Endothelial cell of umbilical vein (primary cell): ENCODE results near the gene SLC22A15. TPM values are rescaled to one million over a fixed set of nuclear protein-coding genes. Genes with fewer than 3 reads are reported as not detected.

Experiments used
- BruUV-seq: library from RNA; stranded (reverse); fragments of 400-500 nt; replicated peaks from 2 replicates; lab custom pipeline; 2021; lab: Mats Ljungman, UMichigan
- CTCF ChIA-PET: fragments of 300-600, 350-600 bp; sonication (Branson Sonifier 250); formaldehyde crosslinking; loops from one replicate; lab custom pipeline; 2021; ENCODE audit warnings: antibody characterized with exemption, inconsistent platforms; lab: Charles Lee
- POLR2A ChIA-PET: fragments of 300-600, 350-600 bp; sonication (Branson Sonifier 250); formaldehyde crosslinking; loops from one replicate; lab custom pipeline; 2021; ENCODE audit warnings: antibody characterized with exemption, inconsistent platforms; lab: Charles Lee
- DNase-seq: peaks from one replicate; pipeline ENCODE4 v3.0.0-alpha.2; 2011; ENCODE audit warnings: low read depth, low spot score
- FAIRE-seq: peaks from 2 replicates; lab custom pipeline; 2011; peaks lifted over from hg19 to GRCh38; lab: Jason Lieb, UNC
- H2AFZ ChIP-seq: 2 replicates; pipeline ENCODE4 v1.6.0; 2012; ENCODE audit warnings: low read depth, low read length, control low read depth, inconsistent platforms
- H3K27ac ChIP-seq: 2 replicates; pipeline ENCODE4 v1.5.1; 2011; ENCODE audit warnings: low read depth, mild to moderate bottlenecking, control low read depth, low read length, moderate library complexity; ENCODE audit not compliant: insufficient read depth
- H3K27me3 ChIP-seq, 2 experiments: 2 replicates each; pipeline versions ENCODE4 v1.6.0 to v1.6.1; 2011; ENCODE audit warnings: low read length in 2 of 2, mixed read lengths in 1 of 2; ENCODE audit not compliant: control insufficient read depth in 2 of 2, insufficient read depth in 2 of 2
- H3K36me3 ChIP-seq, 2 experiments: 2 replicates in 1 of 2; 3 replicates in 1 of 2; pipeline ENCODE4 v1.5.1; 2011; ENCODE audit warnings: low read length in 2 of 2, mild to moderate bottlenecking in 1 of 2, moderate library complexity in 1 of 2; ENCODE audit not compliant: control insufficient read depth in 2 of 2, insufficient read depth in 2 of 2; ENCODE audit errors: extremely low read depth in 1 of 2
- H3K4me1 ChIP-seq: 3 replicates; pipeline ENCODE4 v1.5.1; 2011; ENCODE audit warnings: mild to moderate bottlenecking, low read length; ENCODE audit not compliant: control insufficient read depth, insufficient read depth; ENCODE audit errors: extremely low read depth
- H3K4me2 ChIP-seq: 2 replicates; pipeline ENCODE4 v1.6.1; 2011; ENCODE audit warnings: low read length, control low read depth, mixed read lengths; ENCODE audit not compliant: insufficient read depth
- H3K4me3 ChIP-seq, 3 experiments: fragments of 200-600 bp in 1 of 3; sonication (generic), shearing (Covaris generic) in 1 of 3; replicated peaks in 1 of 3; 2 replicates each; pipeline ENCODE4 v1.5.1; 2011 to 2016; ENCODE audit warnings: control low read depth in 3 of 3, low read length in 3 of 3, mild to moderate bottlenecking in 2 of 3, inconsistent platforms in 1 of 3, low read depth in 1 of 3, moderate library complexity in 1 of 3; ENCODE audit not compliant: insufficient read depth in 1 of 3
- H3K79me2 ChIP-seq: 2 replicates; pipeline ENCODE4 v1.6.0; 2012; ENCODE audit warnings: low read length, inconsistent platforms; ENCODE audit not compliant: control insufficient read depth, insufficient read depth
- H3K9ac ChIP-seq: replicated peaks from 2 replicates; pipeline ENCODE3; 2011; ENCODE audit warnings: low read length, control low read depth; ENCODE audit not compliant: insufficient read depth; ENCODE audit errors: extremely low read depth
- H3K9me1 ChIP-seq: replicated peaks from 3 replicates; pipeline ENCODE4 v1.6.0; 2011; ENCODE audit warnings: mild to moderate bottlenecking, low read length; ENCODE audit not compliant: control insufficient read depth, insufficient read depth; ENCODE audit errors: extremely low read depth
- H3K9me3 ChIP-seq: replicated peaks from 2 replicates; pipeline ENCODE4 v1.5.1; 2012; ENCODE audit warnings: low read length, inconsistent platforms; ENCODE audit not compliant: control insufficient read depth, insufficient read depth
- H4K20me1 ChIP-seq: replicated peaks from 2 replicates; pipeline ENCODE3; 2011; ENCODE audit warnings: mild to moderate bottlenecking, low read length; ENCODE audit not compliant: control insufficient read depth, insufficient read depth; ENCODE audit errors: extremely low read depth
- EZH2 ChIP-seq: IDR thresholded peaks from 2 replicates; pipeline ENCODE4 v1.6.1; 2012; ENCODE audit warnings: borderline replicate concordance, low read depth, mild to moderate bottlenecking, moderate library complexity, low read length, inconsistent platforms; ENCODE audit not compliant: severe bottlenecking
- FOS ChIP-seq: IDR thresholded peaks from 2 replicates; pipeline ENCODE4 v1.6.1; 2011; ENCODE audit warnings: mild to moderate bottlenecking, low read length, moderate library complexity, borderline replicate concordance; ENCODE audit not compliant: insufficient read depth
- GATA2 ChIP-seq: IDR thresholded peaks from 2 replicates; pipeline ENCODE4 v1.7.0; 2011; ENCODE audit warnings: low read depth, mild to moderate bottlenecking, moderate library complexity, mixed read lengths, low read length; ENCODE audit not compliant: insufficient read length, insufficient read depth
- JUN ChIP-seq: IDR thresholded peaks from 2 replicates; pipeline ENCODE4 v1.6.1; 2011; ENCODE audit warnings: borderline replicate concordance, low read depth; ENCODE audit not compliant: insufficient read length, insufficient read depth
- MAX ChIP-seq: IDR thresholded peaks from 2 replicates; pipeline ENCODE4 v1.6.1; 2011; ENCODE audit not compliant: insufficient read depth, insufficient read length
- MYC ChIP-seq: IDR thresholded peaks from one replicate; pipeline ENCODE4 v1.6.1; 2011; ENCODE audit warnings: mild to moderate bottlenecking, low read depth, low read length
- POLR2A ChIP-seq: IDR thresholded peaks from 2 replicates; pipeline ENCODE4 v1.6.1; 2012; ENCODE audit warnings: low read depth, mild to moderate bottlenecking, control low read depth, low read length
- POLR2AphosphoS5 ChIP-seq: IDR thresholded peaks from 2 replicates; pipeline ENCODE4 v1.6.1; 2012; ENCODE audit warnings: low read depth, mild to moderate bottlenecking, control low read depth, low read length, moderate library complexity; ENCODE audit not compliant: insufficient read depth
- dilution Hi-C: fragments of 300-500 bp; cut with MboI; formaldehyde crosslinking; loops from one replicate; pipeline ENCODE4 v1.15.0; 2019; ENCODE audit warnings: low sequenced_read_pairs; ENCODE audit not compliant: extremely low pct_ligation_motif_present
- intact Hi-C: fragments of 100-400 bp; cut with micrococcal nuclease; formaldehyde crosslinking; loops from one replicate; pipeline ENCODE4 v1.10.0; 2022
- polyA plus RNA-seq, 4 experiments: library from polyadenylated mRNA; depleted of rRNA in 3 of 4; stranded (reverse) in 3 of 4; unstranded in 1 of 4; fragments of >200 nt; gene quantifications; 2 replicates each; pipeline versions ENCODE4 v1.2.1 to v1.2.3, GENCODE V29; 2011 to 2012; ENCODE audit warnings: missing spikeins in 1 of 4
- total RNA-seq: library from RNA; stranded (reverse); gene quantifications from 2 replicates; pipeline ENCODE4 v1.2.3, GENCODE V29; 2021
- TF ChIP-seq, protein P1 (sequence below), 2 donors: IDR thresholded peaks; 1 replicate in 1 of 2; 2 replicates in 1 of 2; pipeline ENCODE4 v1.5.1; 2011; ENCODE audit warnings: low read length in 2 of 2, mild to moderate bottlenecking in 2 of 2, moderate library complexity in 2 of 2, control low read depth in 1 of 2, inconsistent platforms in 1 of 2, low read depth in 1 of 2; ENCODE audit not compliant: insufficient read depth in 1 of 2; ENCODE audit errors: extremely low read depth in 1 of 2

Gene SLC22A15
- total and polyA plus RNA-seq, 2 donors (not counting 3 experiments of a cell fraction or from before 2014, with no cell fraction given) = 0.44 TPM; not detected in 1

GRCh38 chr1:116106646-116107045, 130.3 kb downstream of the SLC22A15 start:
- dilution Hi-C loops = no loop called here
- ChIA-PET CTCF (interaction anchor here (1.1 kb wide), 1 partner anchor 32 kb away, joined by 3 read pairs; no protein-coding TSS in a partner anchor), POLR2A (no interaction called here)

More at GRCh38 chr1:116106646-116107045, 130.3 kb downstream of the SLC22A15 start:
- TF ChIP-seq POLR2A (no peak), GATA2 (no peak), POLR2AphosphoS5 (no peak), MAX (no peak), JUN (no peak), MYC (no peak), EZH2 (no peak), FOS (no peak)
- TF ChIP-seq, protein P1, sequence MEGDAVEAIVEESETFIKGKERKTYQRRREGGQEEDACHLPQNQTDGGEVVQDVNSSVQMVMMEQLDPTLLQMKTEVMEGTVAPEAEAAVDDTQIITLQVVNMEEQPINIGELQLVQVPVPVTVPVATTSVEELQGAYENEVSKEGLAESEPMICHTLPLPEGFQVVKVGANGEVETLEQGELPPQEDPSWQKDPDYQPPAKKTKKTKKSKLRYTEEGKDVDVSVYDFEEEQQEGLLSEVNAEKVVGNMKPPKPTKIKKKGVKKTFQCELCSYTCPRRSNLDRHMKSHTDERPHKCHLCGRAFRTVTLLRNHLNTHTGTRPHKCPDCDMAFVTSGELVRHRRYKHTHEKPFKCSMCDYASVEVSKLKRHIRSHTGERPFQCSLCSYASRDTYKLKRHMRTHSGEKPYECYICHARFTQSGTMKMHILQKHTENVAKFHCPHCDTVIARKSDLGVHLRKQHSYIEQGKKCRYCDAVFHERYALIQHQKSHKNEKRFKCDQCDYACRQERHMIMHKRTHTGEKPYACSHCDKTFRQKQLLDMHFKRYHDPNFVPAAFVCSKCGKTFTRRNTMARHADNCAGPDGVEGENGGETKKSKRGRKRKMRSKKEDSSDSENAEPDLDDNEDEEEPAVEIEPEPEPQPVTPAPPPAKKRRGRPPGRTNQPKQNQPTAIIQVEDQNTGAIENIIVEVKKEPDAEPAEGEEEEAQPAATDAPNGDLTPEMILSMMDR (IDR thresholded peaks at IDR 0.05; ENCODE audit: extremely low read depth in 1 of 2, insufficient read depth in 1 of 2, low read depth in 1 of 2, low read length in 2 of 2) = no peak
- H3K36me3 ChIP-seq = no peaks in the 10 kb centered on the region
- H3K4me2 ChIP-seq = no peak overlapping the region
- no peak for FAIRE-seq
- BruUV-seq = no TSS peak
- H3K27me3 ChIP-seq = no peaks in the 10 kb centered on the region
- H3K9ac ChIP-seq = no peak overlapping the region
- H3K4me3 ChIP-seq = no peak overlapping the region
- no peaks in the 10 kb centered on the region for H3K79me2 ChIP-seq
- H3K9me1 ChIP-seq = no peaks in the 10 kb centered on the region
- H3K9me3 ChIP-seq = no peaks in the 10 kb centered on the region
- intact Hi-C loops = no loop called here
- no peak overlapping the region for H2AFZ ChIP-seq
- no peak for DNase-seq
- H3K4me1 ChIP-seq = no peaks in the 10 kb centered on the region
- H4K20me1 ChIP-seq = no peaks in the 10 kb centered on the region
- H3K27ac ChIP-seq = no peak overlapping the region
